Prostate gland (tissue), 2 donors: ENCODE data around the gene EXOSC5. TPM values are rescaled to one million over a fixed set of nuclear protein-coding genes. Genes with fewer than 3 reads are reported as not detected.
"Not testable (repeated sequence)": the region's sequence is repeated elsewhere in the genome, so short reads cannot be mapped to it uniquely, and the experiment has no call there.

Experiments
- DNase-seq: peaks from one replicate; pipeline ENCODE4 v3.0.0-alpha.2; 2019; ENCODE audit warnings: low spot score
- H3K27ac ChIP-seq, 2 donors: fragments of 200-600 bp; sonication (generic); 2 replicates each; pipeline ENCODE4 v1.5.1; 2017 to 2019
- H3K27me3 ChIP-seq: fragments of 200-600 bp; sonication (generic); replicated peaks from 2 replicates; pipeline ENCODE4 v1.5.1; 2019; ENCODE audit not compliant: insufficient read depth
- H3K36me3 ChIP-seq, 2 donors: fragments of 200-600 bp; sonication (generic); 1 replicate in 1 of 2; 2 replicates in 1 of 2; pipeline versions ENCODE4 v1.5.1 to v1.8.1; 2017 to 2019
- H3K4me1 ChIP-seq: fragments of 200-600 bp; sonication (generic); replicated peaks from 2 replicates; pipeline ENCODE4 v1.5.1; 2019
- H3K4me3 ChIP-seq, 2 donors: fragments of 200-600 bp; sonication (generic); 2 replicates each; pipeline ENCODE4 v1.5.1; 2017 to 2019
- H3K9me3 ChIP-seq: fragments of 200-600 bp; sonication (generic); 2 replicates; pipeline ENCODE4 v1.5.1; 2017
- CTCF ChIP-seq, 4 experiments: fragments of 200-600 bp in 2 of 4; fragments of 450-650 bp in 2 of 4; sonication (generic) in 2 of 4; IDR thresholded peaks; 1 replicate in 3 of 4; 2 replicates in 1 of 4; pipeline ENCODE4 v1.5.1; 2016 to 2019; ENCODE audit warnings: antibody characterized with exemption in 4 of 4, mild to moderate bottlenecking in 2 of 4, moderate library complexity in 2 of 4
- POLR2A ChIP-seq: fragments of 450-650 bp; IDR thresholded peaks from one replicate; pipeline ENCODE4 v1.6.1; 2016; ENCODE audit warnings: antibody characterized with exemption, mild to moderate bottlenecking
- POLR2AphosphoS5 ChIP-seq: sonication (generic); formaldehyde crosslinking; IDR thresholded peaks from one replicate; pipeline ENCODE4 v1.6.1; 2017; ENCODE audit warnings: antibody characterized with exemption
- WGBS: methylation state at CpG from one replicate; pipeline ENCODE4 v1.1.5; 2018; 5-methylcytosine and 5-hydroxymethylcytosine counted together
- intact Hi-C: fragments of 100-400 bp; cut with DNase I; formaldehyde crosslinking; loops from one replicate; pipeline ENCODE4 v1.14.2; 2022
- total RNA-seq, 2 donors: library from RNA; depleted of rRNA; stranded (reverse); fragments of >200 nt; gene quantifications; one replicate each; pipeline ENCODE4 v1.1.0, GENCODE V29; 2016

The EXOSC5 gene
- total RNA-seq, 2 donors from 2014 or later = 29.6 to 34.0 TPM

GRCh38 chr19:41372501-41372900, 24.7 kb downstream of the EXOSC5 start:
- 70% methylated on average over 2 of the region's 2 CpGs for WGBS

GRCh38 chr19:41371541-41371940, 25.6 kb downstream of the EXOSC5 start:
- TF ChIP-seq CTCF (IDR thresholded peaks at IDR 0.05) = no peak
- no peak for TF ChIP-seq POLR2AphosphoS5
- no peak for TF ChIP-seq POLR2A
- DNase-seq = no peak
- Histone ChIP-seq H3K36me3 (no peaks in the 10 kb centered on the region), H3K9me3 (no peaks in the 10 kb centered on the region), H3K4me3 (no peak overlapping the region), H3K27ac (no peak overlapping the region), H3K27me3 (no peaks in the 10 kb centered on the region), H3K4me1 (no peaks in the 10 kb centered on the region)
- intact Hi-C loops = no loop called here
- WGBS = 95% methylated on average over 8 of the region's 8 CpGs

More at GRCh38 chr19:41372501-41372900, 24.7 kb downstream of the EXOSC5 start:
- DNase-seq = no peak
- TF ChIP-seq POLR2AphosphoS5 (no peak), POLR2A (no peak), CTCF (IDR thresholded peaks at IDR 0.05) (no peak)
- intact Hi-C loops = no loop called here
- Histone ChIP-seq H3K4me1 (no peaks in the 10 kb centered on the region), H3K27ac (no peak overlapping the region), H3K9me3 (no peaks in the 10 kb centered on the region), H3K4me3 (no peak overlapping the region), H3K36me3 (no peaks in the 10 kb centered on the region), H3K27me3 (no peaks in the 10 kb centered on the region)

DNA sequence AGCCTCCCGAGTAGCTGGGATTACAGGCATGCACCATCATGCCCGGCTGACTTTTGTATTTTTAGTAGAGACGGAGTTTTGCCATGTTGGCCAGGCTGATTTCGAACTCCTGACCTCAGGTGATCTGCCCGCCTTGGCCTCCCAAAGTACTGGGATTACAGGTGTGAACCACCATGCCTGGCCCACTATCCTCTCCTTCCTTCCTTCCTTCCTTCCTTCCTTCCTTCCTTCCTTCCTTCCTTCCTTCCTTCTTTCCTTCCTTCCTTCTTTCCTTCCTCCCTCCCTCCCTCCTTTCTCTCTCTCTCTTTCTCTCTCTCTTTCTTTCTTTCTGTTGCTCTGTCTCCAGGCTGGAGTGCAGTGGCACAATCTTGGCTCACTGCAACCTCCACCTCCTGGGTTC, 26.0 kb downstream of the EXOSC5 start:
- H3K27me3 ChIP-seq, H3K36me3 ChIP-seq, DNase-seq, intact Hi-C loops, H3K27ac ChIP-seq, H3K4me3 ChIP-seq, H3K9me3 ChIP-seq, H3K4me1 ChIP-seq: not testable (repeated sequence)
- WGBS = 72% methylated on average over 5 of the region's 5 CpGs

DNA sequence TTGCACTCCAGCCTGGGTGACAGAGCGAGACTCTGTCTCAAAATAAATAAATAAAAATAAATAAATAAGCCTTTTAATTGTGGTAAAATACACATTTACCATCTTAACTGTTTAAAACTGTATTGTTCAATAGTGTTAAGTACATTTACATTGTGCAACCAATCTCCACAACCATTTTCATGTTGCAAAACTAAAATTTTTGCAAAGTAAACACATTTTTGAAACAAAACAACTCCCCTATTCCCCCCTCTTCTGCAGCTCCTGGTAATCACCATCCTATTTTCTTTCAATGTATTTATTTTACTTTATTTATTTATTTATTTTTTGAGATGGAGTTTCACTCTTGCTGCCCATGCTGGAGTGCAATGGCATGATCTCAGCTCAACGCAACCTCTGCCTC, 27.4 kb downstream of the EXOSC5 start:
- no peak for DNase-seq
- Histone ChIP-seq H3K27me3 (no peaks in the 10 kb centered on the region), H3K36me3 (no peaks in the 10 kb centered on the region), H3K4me3 (no peak overlapping the region), H3K9me3 (no peaks in the 10 kb centered on the region), H3K4me1 (no peaks in the 10 kb centered on the region), H3K27ac (no peak overlapping the region)
- 100% methylated on average over 2 of the region's 2 CpGs for WGBS
- intact Hi-C loops = no loop called here
- TF ChIP-seq CTCF (IDR thresholded peaks at IDR 0.05) (no peak), POLR2A (no peak), POLR2AphosphoS5 (no peak)

- Histone ChIP-seq H3K27ac (no peak overlapping the region), H3K4me1 (peaks cover 3% of the 10 kb centered on the region), H3K36me3 (no peaks in the 10 kb centered on the region), H3K9me3 (no peaks in the 10 kb centered on the region), H3K27me3 (no peaks in the 10 kb centered on the region), H3K4me3 (no peak overlapping the region)
- intact Hi-C loops = no loop called here
- WGBS = 47% methylated on average over 6 of the region's 6 CpGs
- TF ChIP-seq CTCF (IDR thresholded peaks at IDR 0.05) = no peak
- TF ChIP-seq POLR2AphosphoS5 = no peak
- TF ChIP-seq POLR2A = no peak
- no peak for DNase-seq
Measured at GRCh38 chr19:41367848-41368301, 29.3 kb downstream of the EXOSC5 start.
